Adrenal gland (tissue), 12 donors: ENCODE data around the gene PITX3. TPM values are rescaled to one million over a fixed set of nuclear protein-coding genes. Genes with fewer than 3 reads are reported as not detected.

Source experiments
- DNase-seq, 7 donors: peaks; one replicate each; pipeline ENCODE4 v3.0.0-alpha.2; 2019 to 2020
- H3K27ac ChIP-seq, 5 donors: fragments of 200-600 bp; sonication (generic) in 4 of 5; 1 replicate in 3 of 5; 2 replicates in 2 of 5; pipeline versions ENCODE4 v1.5.1 to v1.8.0; 2016 to 2020; ENCODE audit warnings: mild to moderate bottlenecking in 1 of 5
- H3K27me3 ChIP-seq: fragments of 200-600 bp; 2 replicates; pipeline ENCODE4 v1.8.0; 2021
- H3K36me3 ChIP-seq, 2 donors: fragments of 200-600 bp; replicated peaks in 1 of 2; 1 replicate in 1 of 2; 2 replicates in 1 of 2; pipeline versions ENCODE4 v1.5.1 to v1.8.0; 2018 to 2022
- H3K4me1 ChIP-seq, 2 donors: fragments of 200-600 bp; replicated peaks in 1 of 2; 1 replicate in 1 of 2; 2 replicates in 1 of 2; pipeline versions ENCODE4 v1.5.1 to v1.8.0; 2018 to 2021
- H3K4me3 ChIP-seq, 4 donors: fragments of 200-600 bp; sonication (generic) in 3 of 4; one replicate each; pipeline ENCODE4 v1.5.1; 2016 to 2018
- H3K9me3 ChIP-seq, 3 donors: fragments of 200-600 bp; sonication (generic) in 1 of 3; replicated peaks in 1 of 3; 1 replicate in 2 of 3; 2 replicates in 1 of 3; pipeline versions ENCODE4 v1.5.1 to v1.8.0; 2016 to 2021
- POLR2A ChIP-seq, 2 donors: fragments of 450-650 bp; IDR thresholded peaks; one replicate each; pipeline ENCODE4 v1.6.1; 2017; ENCODE audit warnings: antibody characterized with exemption in 2 of 2, mild to moderate bottlenecking in 2 of 2, moderate library complexity in 1 of 2
- WGBS, 4 donors: extraction: QIAGEN DNeasy Blood & Tissue Kit in 2 of 4; methylation state at CpG; one replicate each; pipeline versions ENCODE4 v1.1.5 to v1.1.7; 2013 to 2017; 5-methylcytosine and 5-hydroxymethylcytosine counted together
- intact Hi-C, 2 donors: fragments of 100-400 bp; cut with DNase I; formaldehyde crosslinking; loops; one replicate each; pipeline versions ENCODE4 v1.14.1 to v1.15.0; 2022 to 2023
- polyA plus RNA-seq, 3 donors: library from polyadenylated mRNA; stranded (reverse); fragments of 200-250 nt in 2 of 3; fragments of 350-450 nt in 1 of 3; fragmentation: Illumina TruSeq in 1 of 3; extraction: RNeasy Lipid Tissue Mini Kit (QIAGEN cat#74804) in 1 of 3; gene quantifications; one replicate each; pipeline ENCODE4 v1.2.3, GENCODE V29; 2013 to 2014
- total RNA-seq, 9 donors: library from RNA; depleted of rRNA in 4 of 9; stranded (reverse); fragments of >200 nt in 4 of 9; fragments of 120-200 nt in 1 of 9; fragmentation: NEBNext Ultra II Directional in 1 of 9; extraction: Animal tissue kit (Norgen Biotek cat#: 25700) in 1 of 9; gene quantifications; one replicate each; pipeline versions ENCODE4 v1.1.0 to v1.2.4, GENCODE V29; 2013 to 2023
- TF ChIP-seq, protein P1 (sequence below), 6 experiments: fragments of 450-650 bp in 4 of 6; fragments of 200-600 bp in 2 of 6; sonication (generic) in 1 of 6; IDR thresholded peaks; 1 replicate in 5 of 6; 2 replicates in 1 of 6; pipeline versions ENCODE4 v1.5.1 to v1.8.0; 2016 to 2021; ENCODE audit warnings: antibody characterized with exemption in 6 of 6, mild to moderate bottlenecking in 2 of 6, moderate library complexity in 1 of 6
- donor health status: healthy with polysubstance abuse.
- donor health status: Bipolar disorder and iron deficiency.
- donor health status: DM: yes; HTN: yes; CAD: no.
- donor health status: DM: no; HTN: no; CAD: no.
- donor health status: DM: no; HTN: no; CAD: no.
- donor health status: DM: yes; HTN: yes; CAD: no.

PITX3 gene
- total and polyA plus RNA-seq, 12 donors: 0.69 to 5.2 TPM; not detected in 10

DNA sequence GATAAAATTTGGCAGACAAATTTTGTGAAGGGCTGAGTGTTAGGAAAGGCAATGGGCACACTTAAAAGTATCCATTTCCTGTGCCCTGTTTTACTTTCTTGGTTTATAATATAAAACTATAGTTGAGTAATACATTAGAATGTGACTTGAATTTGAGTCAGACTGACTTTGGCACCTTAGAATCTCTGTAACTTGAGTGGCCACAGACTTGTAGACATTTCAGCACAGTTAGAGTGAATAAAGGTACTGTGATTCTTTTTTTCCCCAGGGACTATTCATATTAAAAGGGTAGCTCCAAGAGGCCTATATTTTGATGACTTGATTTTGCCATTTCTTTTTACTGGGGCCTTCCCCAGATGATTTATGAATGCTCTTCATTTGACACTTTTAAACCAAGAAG lies 26.4 kb upstream of the PITX3 start:
- Histone ChIP-seq H3K27me3 (no peaks in the 10 kb centered on the region), H3K27ac (peak overlapping the region in 2 of 5 donors; percentile 11 to 28), H3K9me3 (no peaks in the 10 kb centered on the region), H3K4me3 (no peak overlapping the region), H3K4me1 (peaks cover 27 to 42% of the 10 kb centered on the region in 2 donors), H3K36me3 (no peaks in the 10 kb centered on the region)
- intact Hi-C loops: no loop called here
- DNase-seq: no peak
- TF ChIP-seq POLR2A (IDR thresholded peaks at IDR 0.05): no peak
- TF ChIP-seq, protein P1, sequence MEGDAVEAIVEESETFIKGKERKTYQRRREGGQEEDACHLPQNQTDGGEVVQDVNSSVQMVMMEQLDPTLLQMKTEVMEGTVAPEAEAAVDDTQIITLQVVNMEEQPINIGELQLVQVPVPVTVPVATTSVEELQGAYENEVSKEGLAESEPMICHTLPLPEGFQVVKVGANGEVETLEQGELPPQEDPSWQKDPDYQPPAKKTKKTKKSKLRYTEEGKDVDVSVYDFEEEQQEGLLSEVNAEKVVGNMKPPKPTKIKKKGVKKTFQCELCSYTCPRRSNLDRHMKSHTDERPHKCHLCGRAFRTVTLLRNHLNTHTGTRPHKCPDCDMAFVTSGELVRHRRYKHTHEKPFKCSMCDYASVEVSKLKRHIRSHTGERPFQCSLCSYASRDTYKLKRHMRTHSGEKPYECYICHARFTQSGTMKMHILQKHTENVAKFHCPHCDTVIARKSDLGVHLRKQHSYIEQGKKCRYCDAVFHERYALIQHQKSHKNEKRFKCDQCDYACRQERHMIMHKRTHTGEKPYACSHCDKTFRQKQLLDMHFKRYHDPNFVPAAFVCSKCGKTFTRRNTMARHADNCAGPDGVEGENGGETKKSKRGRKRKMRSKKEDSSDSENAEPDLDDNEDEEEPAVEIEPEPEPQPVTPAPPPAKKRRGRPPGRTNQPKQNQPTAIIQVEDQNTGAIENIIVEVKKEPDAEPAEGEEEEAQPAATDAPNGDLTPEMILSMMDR (IDR thresholded peaks at IDR 0.05): no peak

DNA sequence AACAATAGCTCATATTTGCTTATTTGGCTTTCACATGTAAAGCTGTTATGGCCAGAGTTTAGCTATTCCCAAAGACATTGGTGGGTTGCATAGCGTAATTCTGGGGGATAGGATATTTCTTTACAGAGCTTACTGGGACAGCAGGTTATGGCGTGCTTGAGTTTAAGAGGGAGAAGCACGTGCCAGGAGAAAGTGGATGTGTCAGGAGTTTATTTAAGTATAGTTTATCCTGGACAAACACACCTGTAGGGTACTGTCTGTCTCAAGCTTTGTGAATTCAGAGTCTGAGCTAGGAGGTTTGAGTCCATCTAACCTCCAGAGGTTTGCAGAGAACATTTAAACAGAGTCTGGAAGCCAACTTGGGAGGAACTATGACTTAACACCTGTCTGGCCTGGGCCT lies 25.4 kb upstream of the PITX3 start:
- WGBS, 4 donors: 96 to 97% (median 97%) methylated on average over 3 of the region's 3 CpGs
- intact Hi-C loops: no loop called here
- Histone ChIP-seq H3K27me3 (no peaks in the 10 kb centered on the region), H3K9me3 (no peaks in the 10 kb centered on the region), H3K36me3 (peaks cover 0 to 9% of the 10 kb centered on the region in 2 donors), H3K27ac (peak overlapping the region in 1 of 5 donors; percentile 28), H3K4me1 (peaks cover 30 to 52% of the 10 kb centered on the region in 2 donors), H3K4me3 (no peak overlapping the region)
- no peak for TF ChIP-seq POLR2A (IDR thresholded peaks at IDR 0.05)
- TF ChIP-seq, protein P1 (IDR thresholded peaks at IDR 0.05): no peak
- no peak for DNase-seq

DNA sequence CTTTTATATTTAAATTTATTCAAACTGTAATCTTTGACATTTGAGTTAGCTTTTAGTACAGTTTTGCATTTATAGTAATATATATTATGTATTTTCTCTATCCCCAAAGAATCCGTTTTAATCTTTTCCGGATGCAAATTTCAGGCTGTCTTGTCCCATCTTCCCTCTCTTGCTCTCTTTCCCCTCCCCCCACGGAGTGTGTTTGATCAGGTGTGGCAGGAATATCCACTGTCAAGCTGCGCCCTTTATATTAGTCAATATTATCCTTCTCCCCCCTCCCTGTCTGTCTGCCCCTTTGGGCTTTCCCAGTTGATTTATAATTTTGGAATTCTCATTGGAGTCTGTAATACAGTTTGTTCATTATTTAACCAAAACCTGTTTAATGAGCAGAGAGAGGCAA lies 23.1 kb upstream of the PITX3 start:
- Histone ChIP-seq H3K27me3 (no peaks in the 10 kb centered on the region), H3K4me1 (peaks cover 30 to 50% of the 10 kb centered on the region in 2 donors), H3K9me3 (no peaks in the 10 kb centered on the region), H3K36me3 (peaks cover 0 to 32% of the 10 kb centered on the region in 2 donors), H3K4me3 (no peak overlapping the region), H3K27ac (no peak overlapping the region)
- TF ChIP-seq POLR2A (IDR thresholded peaks at IDR 0.05): no peak
- TF ChIP-seq, protein P1 (IDR thresholded peaks at IDR 0.05): no peak
- intact Hi-C loops: no loop called here
- DNase-seq: no peak
- WGBS, 4 donors: 89 to 96% (median 94%) methylated on average over 4 of the region's 4 CpGs

DNA sequence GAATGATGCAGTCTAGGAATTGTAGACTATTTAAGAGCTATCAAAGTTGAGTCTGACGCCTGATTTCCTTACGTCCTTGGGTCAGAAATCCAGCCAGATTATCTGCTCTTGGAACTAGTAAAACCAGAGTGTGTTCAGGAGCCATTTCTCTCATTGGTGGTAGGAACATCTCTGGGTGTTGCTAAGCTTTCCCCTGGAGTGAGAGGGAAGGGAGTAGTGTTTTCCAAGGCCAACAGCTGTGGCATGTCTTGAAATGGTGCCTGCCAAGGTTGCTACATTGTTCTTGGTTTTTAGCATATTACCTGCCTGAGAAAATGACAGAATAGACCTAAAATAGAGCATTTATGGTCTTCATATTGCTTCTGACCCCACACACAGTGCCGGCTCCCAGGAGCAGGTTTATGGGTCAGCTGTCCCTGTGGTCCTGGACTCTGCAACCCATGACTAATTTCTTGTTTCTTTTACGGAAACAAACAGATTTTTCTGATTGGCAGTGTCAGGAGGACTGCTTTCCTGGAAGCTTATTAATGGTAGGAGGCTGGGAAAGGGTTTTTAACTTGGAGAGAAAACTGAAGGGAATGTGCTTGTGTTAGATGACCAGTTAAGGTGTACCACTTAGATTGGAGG lies 21.5 kb upstream of the PITX3 start:
- WGBS, 4 donors: 49 to 62% (median 53%) methylated on average over 3 to 4 of the region's 4 CpGs
- H3K27ac ChIP-seq: peak overlapping the region in 2 of 5 donors; percentile 15 to 39
- intact Hi-C loops: no loop called here
- peak in 3 of 7 donors; percentile 25 to 32 (median 25) for DNase-seq
- TF ChIP-seq POLR2A (IDR thresholded peaks at IDR 0.05): no peak
- TF ChIP-seq, protein P1 (IDR thresholded peaks at IDR 0.05): no peak
- H3K27me3 ChIP-seq: no peaks in the 10 kb centered on the region
- peaks cover 17 to 35% of the 10 kb centered on the region in 2 donors for H3K4me1 ChIP-seq
- peaks cover 0 to 38% of the 10 kb centered on the region in 2 donors for H3K36me3 ChIP-seq
- H3K4me3 ChIP-seq: no peak overlapping the region
- no peaks in the 10 kb centered on the region for H3K9me3 ChIP-seq
